Kidney capillary endothelial cell (primary cell): ENCODE results near the gene LBHD1.
"Not testable (repeated sequence)": the region's sequence is repeated elsewhere in the genome, so short reads cannot be mapped to it uniquely, and the experiment has no call there.

Source experiments
- DNase-seq: peaks from one replicate; pipeline ENCODE4 v3.0.0-alpha.2; 2018; ENCODE audit warnings: low spot score

LBHD1 gene

GRCh38 chr11:62693624-62694023 is 21.6 kb upstream of the LBHD1 start:
- DNase-seq = not testable (repeated sequence)

GRCh38 chr11:62689421-62690183 is 17.5 kb upstream of the LBHD1 start, which contains the start of gene LRRN4CL:
LRRN4CL (minus strand) TSS chr11:62689530; CDS start chr11:62688508, 1,022 bp downstream.
- DNase-seq = no peak

- no peak for DNase-seq
These were observed 16.4 kb upstream of the LBHD1 start for GRCh38 chr11:62688491-62688890.

- DNase-seq = no peak
These were observed 15.7 kb upstream of the LBHD1 start for GRCh38 chr11:62687508-62688396.

- no peak for DNase-seq
These were observed 10.5 kb upstream of the LBHD1 start for GRCh38 chr11:62682518-62682917.

- DNase-seq = peak; percentile 54
These were observed 8.8 kb upstream of the LBHD1 start for GRCh38 chr11:62680825-62681240.

GRCh38 chr11:62678770-62679696 is 7.0 kb upstream of the LBHD1 start, which contains the start of gene UBXN1:
UBXN1 (minus strand) TSS chr11:62679073; CDS start chr11:62678923, 150 bp downstream.
- peak; percentile 86 for DNase-seq

GRCh38 chr11:62678433-62678769 is 6.3 kb upstream of the LBHD1 start:
- no peak for DNase-seq

GRCh38 chr11:62677714-62678113 is 5.6 kb upstream of the LBHD1 start:
- DNase-seq = no peak

GRCh38 chr11:62677156-62677555 is 5.1 kb upstream of the LBHD1 start:
- DNase-seq = no peak

GRCh38 chr11:62676698-62677097 is 4.6 kb upstream of the LBHD1 start:
- no peak for DNase-seq

- not testable (repeated sequence) for DNase-seq
These were observed 3.3 kb upstream of the LBHD1 start for GRCh38 chr11:62675415-62675814.

GRCh38 chr11:62673196-62673525 is 1.1 kb upstream of the LBHD1 start:
- no peak for DNase-seq

GRCh38 chr11:62671236-62671607 is 845 bp downstream of the LBHD1 start:
- DNase-seq = no peak

- DNase-seq = no peak
These were observed 2.5 kb downstream of the LBHD1 start for GRCh38 chr11:62669420-62670161.

- DNase-seq = no peak
These were observed 4.6 kb downstream of the LBHD1 start for GRCh38 chr11:62667460-62667859.

GRCh38 chr11:62666259-62666926 is 5.7 kb downstream of the LBHD1 start:
- DNase-seq = no peak

GRCh38 chr11:62665599-62666258 is 6.3 kb downstream of the LBHD1 start:
- no peak for DNase-seq

GRCh38 chr11:62665075-62665598 is 6.9 kb downstream of the LBHD1 start, which contains the start of the genes C11orf98 and CSKMT:
C11orf98 (minus strand) TSS chr11:62665210; CDS start chr11:62665169, 41 bp downstream.
CSKMT (plus strand) TSS chr11:62665312; CDS start chr11:62665880, 568 bp downstream.
- peak; percentile 90 for DNase-seq
